HG03066 (cell line): Measurements from ENCODE around the gene MEX3A.
"Not testable (repeated sequence)": the region's sequence is repeated elsewhere in the genome, so short reads cannot be mapped to it uniquely, and the experiment has no call there.

Experiments used
- ATAC-seq: cut with Tn5 transposase; IDR thresholded peaks from one replicate; pipeline ENCODE4 v1.9.1; 2021; ENCODE audit warnings: low read depth; ENCODE audit not compliant: unreplicated experiment

Gene MEX3A

DNA sequence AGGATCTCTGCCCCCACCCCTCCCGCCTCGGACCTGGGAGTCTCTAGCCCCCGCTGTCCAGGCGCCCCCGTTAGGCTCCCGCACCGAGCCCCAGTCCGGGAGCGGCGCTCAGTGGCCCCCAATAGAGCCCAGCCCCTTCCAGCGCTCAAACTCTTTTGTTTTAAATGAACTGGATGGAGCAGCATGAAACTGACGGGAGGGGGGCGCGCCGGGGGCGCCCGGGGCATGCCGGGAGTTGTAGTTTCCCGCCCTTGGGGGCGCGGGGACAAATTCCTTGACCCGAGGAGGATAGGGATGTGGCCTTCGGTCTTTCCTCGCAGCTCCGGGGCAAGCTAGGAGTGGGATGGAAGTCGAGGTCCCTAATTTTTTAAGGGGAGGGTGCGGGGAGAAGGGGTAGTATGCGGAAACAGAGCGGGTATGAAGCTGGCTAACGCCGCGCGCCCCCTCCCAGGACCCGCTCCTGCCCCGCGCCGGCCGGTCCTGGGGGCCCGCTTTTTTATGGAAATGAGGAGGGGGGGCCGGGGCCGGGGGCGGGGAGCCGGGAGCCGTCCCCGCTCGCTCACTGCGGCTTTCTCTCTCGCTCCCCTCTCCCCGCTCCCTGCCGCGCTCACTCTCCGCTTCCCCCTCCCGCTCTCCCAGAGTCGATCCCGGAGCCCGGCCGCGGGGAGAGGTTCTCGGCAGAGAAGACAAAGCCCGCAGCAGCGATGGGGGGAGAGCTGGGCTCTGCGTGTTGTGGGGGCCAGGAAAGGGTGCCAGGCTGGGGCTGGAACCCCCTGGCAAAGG, at the start of gene MEX3A:
MEX3A (minus strand) TSS at position 157 of the 783 bp plus-strand sequence. CDS start 467 bp downstream, outside the sequence.
- ATAC-seq, result peak; percentile 78

- no peak for ATAC-seq
These were observed 48.3 kb upstream of the MEX3A start for GRCh38 chr1:156130578-156130942.

DNA sequence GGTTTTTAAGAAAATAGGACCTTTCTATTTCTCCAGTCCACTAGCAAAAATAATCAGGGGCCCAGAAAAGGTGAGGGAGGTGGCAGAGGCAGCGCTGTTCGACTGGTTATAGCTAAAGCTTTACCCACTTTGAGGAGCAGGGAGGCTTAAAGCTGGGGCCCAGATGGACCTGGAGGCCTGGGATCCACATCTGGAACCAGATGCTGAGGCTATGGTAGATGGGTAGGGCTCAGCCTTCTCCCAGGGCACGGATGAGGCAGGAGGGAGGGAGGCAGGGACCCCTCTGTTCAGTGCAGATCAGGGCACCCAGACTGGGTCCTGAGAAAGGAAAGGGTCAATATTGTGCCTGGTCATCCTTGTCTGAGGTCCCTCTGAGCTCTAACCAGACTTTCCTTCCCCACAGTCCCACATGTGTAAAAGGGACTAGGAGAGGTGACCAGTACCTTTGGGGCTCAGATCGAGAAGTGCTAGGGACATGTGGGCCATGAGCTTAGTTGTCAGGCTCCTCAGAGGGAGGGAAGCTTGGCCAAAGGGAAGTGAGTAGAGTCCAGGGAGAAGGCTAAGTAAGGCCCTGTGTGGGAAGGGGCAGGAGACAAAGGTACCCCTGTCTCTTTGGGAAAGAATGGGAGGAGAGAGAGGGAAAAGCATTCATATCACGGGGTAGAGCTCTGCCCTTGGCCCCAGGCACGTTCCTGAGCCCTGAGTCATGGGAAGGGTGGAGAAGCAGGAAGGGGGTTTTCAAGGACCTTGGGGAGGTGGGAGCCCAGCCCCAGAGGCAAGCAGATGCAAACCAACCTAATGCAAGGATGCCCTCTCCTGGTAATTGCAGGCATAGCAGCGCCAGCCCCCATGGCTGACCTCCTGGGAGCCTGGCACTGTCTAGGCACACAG, 47.7 kb upstream of the MEX3A start:
- no peak for ATAC-seq

- no peak for ATAC-seq
These were observed 46.7 kb upstream of the MEX3A start for GRCh38 chr1:156128654-156129597.

DNA sequence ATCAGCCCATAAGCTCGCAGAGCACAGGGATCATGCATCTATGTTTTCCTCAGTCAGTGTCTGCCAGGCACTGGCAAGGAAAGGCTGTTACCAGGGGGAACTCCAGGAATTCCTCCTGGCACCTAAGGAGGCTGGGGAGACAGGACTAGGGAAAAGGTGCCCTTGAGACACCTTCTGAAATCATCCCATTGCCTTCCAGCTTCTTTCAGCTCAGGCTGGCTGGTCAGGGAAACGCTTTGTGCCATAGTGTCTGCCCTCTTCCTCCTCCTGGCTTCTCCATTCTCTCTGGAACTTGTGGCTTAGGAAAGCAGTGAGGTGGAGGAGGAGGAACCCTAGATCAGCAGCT, 46.0 kb upstream of the MEX3A start:
- ATAC-seq, result no peak

GRCh38 chr1:156126630-156127534, 44.6 kb upstream of the MEX3A start:
- ATAC-seq, result no peak

- ATAC-seq, result no peak
These were observed 43.9 kb upstream of the MEX3A start for GRCh38 chr1:156126043-156126629.

GRCh38 chr1:156125544-156125943, 43.3 kb upstream of the MEX3A start:
- ATAC-seq, result not testable (repeated sequence)

- no peak for ATAC-seq
These were observed 42.6 kb upstream of the MEX3A start for GRCh38 chr1:156124557-156125483.

GRCh38 chr1:156123356-156124196, 41.3 kb upstream of the MEX3A start:
- ATAC-seq, result no peak

- ATAC-seq, result no peak
These were observed 40.5 kb upstream of the MEX3A start for GRCh38 chr1:156122519-156123355.

DNA sequence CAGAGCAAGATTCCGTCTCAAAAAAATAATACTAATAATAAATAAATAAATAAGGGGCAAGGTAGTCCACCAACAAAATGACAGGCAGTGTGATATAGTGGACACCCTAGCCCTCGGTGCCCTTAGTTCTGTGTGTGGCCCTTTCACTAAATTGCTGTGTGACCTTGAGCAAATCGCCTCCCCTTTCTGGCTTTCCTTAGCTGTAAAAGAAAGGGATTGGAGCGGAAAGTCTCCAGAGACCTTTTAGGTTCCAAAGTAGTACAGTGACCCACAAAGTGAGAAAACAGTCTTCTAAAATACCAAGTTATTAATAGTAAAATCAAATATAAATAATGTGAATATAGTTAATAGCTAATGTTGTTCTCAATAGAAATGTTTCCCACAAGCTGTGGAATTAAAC, 39.8 kb upstream of the MEX3A start:
- ATAC-seq, result no peak

- no peak for ATAC-seq
These were observed 39.2 kb upstream of the MEX3A start for GRCh38 chr1:156121457-156121856.

GRCh38 chr1:156121005-156121404, 38.7 kb upstream of the MEX3A start:
- not testable (repeated sequence) for ATAC-seq

- no peak for ATAC-seq
These were observed 38.1 kb upstream of the MEX3A start for GRCh38 chr1:156120318-156120717.

GRCh38 chr1:156119503-156120209, 37.4 kb upstream of the MEX3A start:
- peak; percentile 35 for ATAC-seq
